AG09319 (cell line): Measurements from ENCODE around the gene UBL4B.

Source experiments
- DNase-seq: peaks from one replicate; pipeline ENCODE4 v3.0.0-alpha.2; 2010; ENCODE audit warnings: low read depth; ENCODE audit errors: extremely low read depth
- TF ChIP-seq, protein P1 (sequence below): IDR thresholded peaks from 2 replicates; pipeline ENCODE4 v1.5.1; 2011; ENCODE audit warnings: low read depth, mild to moderate bottlenecking, inconsistent platforms, low read length, moderate library complexity

Gene UBL4B, protein sequence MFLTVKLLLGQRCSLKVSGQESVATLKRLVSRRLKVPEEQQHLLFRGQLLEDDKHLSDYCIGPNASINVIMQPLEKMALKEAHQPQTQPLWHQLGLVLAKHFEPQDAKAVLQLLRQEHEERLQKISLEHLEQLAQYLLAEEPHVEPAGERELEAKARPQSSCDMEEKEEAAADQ

DNA sequence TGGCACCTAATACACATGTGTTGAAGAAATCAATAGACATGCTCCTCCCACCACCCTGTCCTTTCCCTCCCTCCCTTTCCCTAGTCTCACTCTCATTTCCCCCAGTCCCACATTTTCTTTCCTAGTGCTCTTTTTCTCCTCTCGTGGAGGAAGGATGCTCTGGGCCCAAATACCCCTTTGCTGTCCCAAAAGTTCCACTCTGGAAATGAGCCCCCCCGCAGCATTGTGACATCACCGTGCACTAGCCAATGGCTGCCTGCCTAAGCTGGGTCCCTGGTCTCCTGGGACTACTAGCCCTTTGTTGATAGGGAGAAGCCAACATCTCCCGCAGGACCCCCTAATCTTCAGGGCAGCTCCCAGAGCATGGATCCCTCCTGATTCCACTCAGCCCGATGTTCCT lies at the start of gene UBL4B:
Gene UBL4B (plus strand): TSS at position 301 of the 400 bp plus-strand sequence. CDS start 92 bp downstream, at position 393.
- no peak for DNase-seq
- TF ChIP-seq, protein P1, sequence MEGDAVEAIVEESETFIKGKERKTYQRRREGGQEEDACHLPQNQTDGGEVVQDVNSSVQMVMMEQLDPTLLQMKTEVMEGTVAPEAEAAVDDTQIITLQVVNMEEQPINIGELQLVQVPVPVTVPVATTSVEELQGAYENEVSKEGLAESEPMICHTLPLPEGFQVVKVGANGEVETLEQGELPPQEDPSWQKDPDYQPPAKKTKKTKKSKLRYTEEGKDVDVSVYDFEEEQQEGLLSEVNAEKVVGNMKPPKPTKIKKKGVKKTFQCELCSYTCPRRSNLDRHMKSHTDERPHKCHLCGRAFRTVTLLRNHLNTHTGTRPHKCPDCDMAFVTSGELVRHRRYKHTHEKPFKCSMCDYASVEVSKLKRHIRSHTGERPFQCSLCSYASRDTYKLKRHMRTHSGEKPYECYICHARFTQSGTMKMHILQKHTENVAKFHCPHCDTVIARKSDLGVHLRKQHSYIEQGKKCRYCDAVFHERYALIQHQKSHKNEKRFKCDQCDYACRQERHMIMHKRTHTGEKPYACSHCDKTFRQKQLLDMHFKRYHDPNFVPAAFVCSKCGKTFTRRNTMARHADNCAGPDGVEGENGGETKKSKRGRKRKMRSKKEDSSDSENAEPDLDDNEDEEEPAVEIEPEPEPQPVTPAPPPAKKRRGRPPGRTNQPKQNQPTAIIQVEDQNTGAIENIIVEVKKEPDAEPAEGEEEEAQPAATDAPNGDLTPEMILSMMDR: no peak

DNA sequence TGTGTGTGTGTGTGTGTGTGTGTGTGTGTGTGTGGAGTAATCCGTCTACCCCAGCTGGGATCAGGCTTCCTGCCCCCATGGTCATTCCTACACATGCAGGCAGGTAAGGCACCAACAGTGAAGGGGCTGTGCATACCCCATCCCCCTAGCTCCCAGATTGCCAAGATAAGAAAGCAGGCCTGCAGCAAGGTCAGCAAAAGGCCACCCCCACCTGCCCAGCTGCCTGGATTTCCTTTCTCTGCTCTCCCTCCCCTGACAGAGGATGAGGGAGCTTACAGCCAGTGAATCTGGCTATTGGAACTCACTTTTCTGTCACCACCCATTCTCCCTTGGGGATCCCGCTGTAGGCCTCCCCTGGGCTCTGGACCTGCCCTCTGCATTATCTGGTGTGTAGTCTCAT lies 49.6 kb upstream of the UBL4B start:
- DNase-seq: no peak
- TF ChIP-seq, protein P1: no peak

DNA sequence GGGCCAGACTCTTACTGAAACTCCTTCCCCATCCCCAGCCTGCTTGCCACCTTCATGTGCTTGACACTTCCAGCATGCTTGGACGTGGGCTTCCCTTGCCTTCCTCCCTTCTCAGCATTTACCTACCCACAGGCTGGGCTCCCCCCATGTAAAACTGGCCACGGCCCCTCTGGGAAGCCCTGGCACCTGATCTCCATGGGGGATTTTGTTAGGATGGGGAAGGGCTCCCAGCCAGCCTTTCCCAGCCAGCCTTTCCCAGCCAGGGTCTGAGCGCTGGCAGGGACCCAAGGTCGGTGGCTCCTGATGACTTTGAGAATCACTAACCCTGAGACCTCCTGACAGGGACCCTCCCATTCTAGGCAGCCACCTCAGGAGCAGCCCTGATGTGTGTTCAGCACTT lies 48.5 kb upstream of the UBL4B start:
- DNase-seq: no peak
- TF ChIP-seq, protein P1: no peak

DNA sequence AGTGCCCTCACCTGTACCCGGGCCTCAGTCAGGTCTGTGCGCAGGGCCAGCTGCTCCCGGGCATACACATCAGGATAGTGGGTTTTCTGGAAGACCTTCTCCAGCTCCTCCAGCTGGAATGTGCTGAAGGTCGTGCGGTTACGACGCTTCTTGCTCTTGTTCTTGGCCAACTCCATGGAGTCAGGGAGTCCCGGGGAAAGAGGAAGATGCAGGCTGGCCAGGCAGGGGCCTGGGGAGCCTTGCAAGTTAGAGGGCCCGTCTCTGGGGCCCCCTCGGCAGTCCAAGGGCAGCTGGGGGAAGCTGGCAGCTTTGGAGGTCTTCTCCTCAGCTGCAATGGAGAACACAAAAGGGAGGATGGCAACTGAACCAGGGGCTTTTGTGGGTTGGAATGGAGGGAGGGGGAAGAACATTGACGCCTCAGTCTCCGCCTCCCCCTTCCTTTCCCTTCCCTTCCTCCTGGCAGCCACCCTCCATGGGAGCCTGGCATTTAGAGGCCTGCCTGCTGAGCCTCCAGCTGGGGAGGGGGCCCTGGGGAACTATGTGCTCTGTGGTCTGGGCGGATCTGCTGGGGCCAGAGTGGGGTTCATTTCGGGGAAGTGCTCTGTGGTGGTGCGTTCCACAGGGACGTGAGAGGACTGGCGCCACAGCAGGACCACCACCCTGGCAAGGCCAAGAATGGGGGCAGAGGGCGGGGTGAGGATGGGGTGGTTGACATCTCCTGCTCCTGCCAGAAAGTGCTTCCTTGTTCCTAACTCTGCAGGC lies 47.5 kb upstream of the UBL4B start:
- TF ChIP-seq, protein P1: no peak
- DNase-seq: no peak

DNA sequence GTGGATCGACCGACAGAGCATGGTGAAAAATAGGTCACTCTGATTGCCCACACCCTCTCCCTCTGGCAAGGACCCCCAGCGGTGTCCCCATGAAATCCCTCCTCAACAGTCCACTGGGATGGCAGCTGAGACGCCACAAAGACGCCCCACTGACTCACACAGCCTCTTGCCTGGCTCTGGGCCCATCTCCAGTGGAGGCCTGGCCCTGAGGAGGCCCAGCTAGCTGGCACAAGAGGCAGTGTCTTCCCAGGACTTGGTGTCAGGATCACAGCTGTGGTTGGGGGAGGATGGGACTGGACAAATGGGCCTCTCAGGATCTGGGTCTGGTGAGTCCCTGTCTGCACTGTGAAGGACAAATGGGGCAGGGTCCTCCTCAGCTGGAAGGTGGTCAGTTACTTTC lies 46.4 kb upstream of the UBL4B start:
- TF ChIP-seq, protein P1: no peak
- no peak for DNase-seq

DNA sequence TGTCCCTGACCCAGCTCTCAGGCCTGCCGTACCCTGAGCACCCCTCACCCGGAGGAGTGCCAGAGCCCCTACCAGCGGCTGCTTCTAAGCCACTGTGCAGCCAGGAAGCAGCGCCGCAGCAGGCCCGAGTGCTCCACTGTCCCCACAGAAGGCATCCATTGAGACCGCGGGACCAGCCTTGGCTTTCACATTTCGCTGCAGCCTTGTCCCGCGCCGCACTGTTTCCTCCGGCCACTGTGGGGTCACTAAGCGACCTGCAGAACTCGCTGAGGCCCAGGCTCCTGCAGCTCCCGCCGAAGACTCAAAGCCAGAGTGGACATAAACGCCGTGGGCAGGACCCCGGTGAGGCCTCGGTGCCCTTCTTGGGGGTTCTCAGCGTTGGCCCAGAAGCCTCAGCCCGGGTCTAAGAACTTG lies 44.8 kb upstream of the UBL4B start:
- TF ChIP-seq, protein P1: no peak
- no peak for DNase-seq

DNA sequence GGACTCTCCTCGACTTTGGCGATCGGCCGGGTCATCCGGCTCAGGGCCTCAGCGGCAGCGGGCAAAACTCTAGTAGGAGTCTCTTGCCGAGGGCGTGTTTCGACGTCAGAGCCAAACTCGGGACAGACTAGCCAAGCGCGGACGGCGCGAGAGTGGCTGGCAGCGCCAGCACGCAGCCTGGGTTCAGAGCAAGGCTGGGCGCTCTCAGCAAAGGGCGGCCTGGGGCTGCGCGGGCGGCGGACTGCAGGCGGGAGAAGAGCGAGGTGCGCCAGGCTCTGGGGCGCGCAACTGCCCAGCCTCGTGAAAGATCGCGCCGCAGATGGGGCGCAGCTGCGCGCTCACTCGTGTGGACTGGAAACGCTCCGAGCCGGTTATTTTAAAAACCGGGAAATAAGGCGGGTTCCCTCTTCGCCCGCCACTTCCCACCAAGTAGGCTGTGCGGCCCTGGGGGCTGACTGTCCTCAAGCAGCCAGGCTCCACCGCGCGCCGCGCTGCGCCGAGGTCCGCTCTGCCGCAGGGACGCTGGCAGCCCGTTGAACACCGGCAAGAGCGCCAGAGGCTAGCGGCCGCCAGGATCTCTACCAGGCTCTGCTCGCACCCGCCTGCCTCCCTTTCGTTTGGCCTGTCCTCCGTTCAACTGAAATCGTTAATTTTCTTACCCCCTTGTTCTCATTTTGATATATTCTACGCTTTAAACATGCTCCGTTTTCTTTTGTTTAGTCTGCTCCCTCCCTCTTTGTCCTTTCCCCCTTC lies 44.2 kb upstream of the UBL4B start:
- DNase-seq: no peak
- TF ChIP-seq, protein P1: no peak
